ENCODE data around the gene LAD1. TPM values are rescaled to one million over a fixed set of nuclear protein-coding genes. Genes with fewer than 3 reads are reported as not detected.
A peak's percentile ranks its signal among the peaks of the same experiment; 100 is the strongest.

Gene LAD1
- total and polyA plus RNA-seq, 2 of the 13 experiments (the other 11 are each of a cell fraction or from before 2014, with no cell fraction given) = 10.8 to 65.6 TPM

DNA sequence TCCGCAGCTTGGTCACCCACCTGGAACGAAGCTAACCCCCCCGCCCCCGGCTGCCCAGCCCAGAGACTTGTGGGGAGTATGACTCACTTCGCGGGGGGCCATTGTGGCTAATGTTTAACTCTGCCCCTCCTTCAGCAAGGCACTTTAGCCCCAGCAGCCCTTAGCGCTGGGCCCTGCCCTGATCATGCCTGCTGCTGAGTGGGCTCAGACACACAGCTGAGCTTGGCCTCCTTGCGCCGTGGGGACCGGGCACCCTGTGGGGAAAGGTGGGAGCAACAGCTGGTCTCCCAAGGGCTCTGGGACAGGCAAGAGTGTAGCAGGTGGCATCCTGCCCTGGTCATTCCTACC, 6.3 kb upstream of the LAD1 start (continued):
- TF ChIP-seq EED (CRISPR knock-in tag; IDR thresholded peaks at IDR 0.05) (no peak), NFYC (CRISPR knock-in tag; IDR thresholded peaks at IDR 0.05) (no peak), MAF1 (CRISPR knock-in tag; IDR thresholded peaks at IDR 0.05; ENCODE audit: borderline replicate concordance) (no peak), KLF6 (CRISPR knock-in tag; IDR thresholded peaks at IDR 0.05) (no peak), FOXO1 (CRISPR knock-in tag; IDR thresholded peaks at IDR 0.05) (no peak; the same call in 1 of the 2 replicates), MTF1 (CRISPR knock-in tag; IDR thresholded peaks at IDR 0.05) (no peak), HDAC6 (IDR thresholded peaks at IDR 0.05; ENCODE audit: low read depth, low read length) (no peak), ZNF563 (CRISPR knock-in tag; IDR thresholded peaks at IDR 0.05) (no peak), SMAD3 (CRISPR knock-in tag; IDR thresholded peaks at IDR 0.05) (peak; percentile 51; the same call in 1 of the 2 replicates), ZNF143 (CRISPR knock-in tag; IDR thresholded peaks at IDR 0.05) (peak; percentile 82), SNAPC2 (CRISPR knock-in tag; IDR thresholded peaks at IDR 0.05) (no peak), ZSCAN29 (CRISPR knock-in tag; conservative IDR thresholded peaks at IDR 0.05) (no peak)
- TF ChIP-seq, protein P1, sequence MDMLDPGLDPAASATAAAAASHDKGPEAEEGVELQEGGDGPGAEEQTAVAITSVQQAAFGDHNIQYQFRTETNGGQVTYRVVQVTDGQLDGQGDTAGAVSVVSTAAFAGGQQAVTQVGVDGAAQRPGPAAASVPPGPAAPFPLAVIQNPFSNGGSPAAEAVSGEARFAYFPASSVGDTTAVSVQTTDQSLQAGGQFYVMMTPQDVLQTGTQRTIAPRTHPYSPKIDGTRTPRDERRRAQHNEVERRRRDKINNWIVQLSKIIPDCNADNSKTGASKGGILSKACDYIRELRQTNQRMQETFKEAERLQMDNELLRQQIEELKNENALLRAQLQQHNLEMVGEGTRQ (IDR thresholded peaks at IDR 0.05; ENCODE audit: low read depth, low read length) = no peak
- TF ChIP-seq, protein P1 (CRISPR knock-in tag; IDR thresholded peaks at IDR 0.05; ENCODE audit: borderline replicate concordance) = no peak
- TF ChIP-seq, protein P2, sequence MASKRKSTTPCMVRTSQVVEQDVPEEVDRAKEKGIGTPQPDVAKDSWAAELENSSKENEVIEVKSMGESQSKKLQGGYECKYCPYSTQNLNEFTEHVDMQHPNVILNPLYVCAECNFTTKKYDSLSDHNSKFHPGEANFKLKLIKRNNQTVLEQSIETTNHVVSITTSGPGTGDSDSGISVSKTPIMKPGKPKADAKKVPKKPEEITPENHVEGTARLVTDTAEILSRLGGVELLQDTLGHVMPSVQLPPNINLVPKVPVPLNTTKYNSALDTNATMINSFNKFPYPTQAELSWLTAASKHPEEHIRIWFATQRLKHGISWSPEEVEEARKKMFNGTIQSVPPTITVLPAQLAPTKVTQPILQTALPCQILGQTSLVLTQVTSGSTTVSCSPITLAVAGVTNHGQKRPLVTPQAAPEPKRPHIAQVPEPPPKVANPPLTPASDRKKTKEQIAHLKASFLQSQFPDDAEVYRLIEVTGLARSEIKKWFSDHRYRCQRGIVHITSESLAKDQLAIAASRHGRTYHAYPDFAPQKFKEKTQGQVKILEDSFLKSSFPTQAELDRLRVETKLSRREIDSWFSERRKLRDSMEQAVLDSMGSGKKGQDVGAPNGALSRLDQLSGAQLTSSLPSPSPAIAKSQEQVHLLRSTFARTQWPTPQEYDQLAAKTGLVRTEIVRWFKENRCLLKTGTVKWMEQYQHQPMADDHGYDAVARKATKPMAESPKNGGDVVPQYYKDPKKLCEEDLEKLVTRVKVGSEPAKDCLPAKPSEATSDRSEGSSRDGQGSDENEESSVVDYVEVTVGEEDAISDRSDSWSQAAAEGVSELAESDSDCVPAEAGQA (IDR thresholded peaks at IDR 0.05; ENCODE audit: low read depth) = no peak
- TF ChIP-seq, protein P2 (CRISPR knock-in tag; IDR thresholded peaks at IDR 0.05; ENCODE audit: borderline replicate concordance) = no peak
- TF ChIP-seq, protein P3, sequence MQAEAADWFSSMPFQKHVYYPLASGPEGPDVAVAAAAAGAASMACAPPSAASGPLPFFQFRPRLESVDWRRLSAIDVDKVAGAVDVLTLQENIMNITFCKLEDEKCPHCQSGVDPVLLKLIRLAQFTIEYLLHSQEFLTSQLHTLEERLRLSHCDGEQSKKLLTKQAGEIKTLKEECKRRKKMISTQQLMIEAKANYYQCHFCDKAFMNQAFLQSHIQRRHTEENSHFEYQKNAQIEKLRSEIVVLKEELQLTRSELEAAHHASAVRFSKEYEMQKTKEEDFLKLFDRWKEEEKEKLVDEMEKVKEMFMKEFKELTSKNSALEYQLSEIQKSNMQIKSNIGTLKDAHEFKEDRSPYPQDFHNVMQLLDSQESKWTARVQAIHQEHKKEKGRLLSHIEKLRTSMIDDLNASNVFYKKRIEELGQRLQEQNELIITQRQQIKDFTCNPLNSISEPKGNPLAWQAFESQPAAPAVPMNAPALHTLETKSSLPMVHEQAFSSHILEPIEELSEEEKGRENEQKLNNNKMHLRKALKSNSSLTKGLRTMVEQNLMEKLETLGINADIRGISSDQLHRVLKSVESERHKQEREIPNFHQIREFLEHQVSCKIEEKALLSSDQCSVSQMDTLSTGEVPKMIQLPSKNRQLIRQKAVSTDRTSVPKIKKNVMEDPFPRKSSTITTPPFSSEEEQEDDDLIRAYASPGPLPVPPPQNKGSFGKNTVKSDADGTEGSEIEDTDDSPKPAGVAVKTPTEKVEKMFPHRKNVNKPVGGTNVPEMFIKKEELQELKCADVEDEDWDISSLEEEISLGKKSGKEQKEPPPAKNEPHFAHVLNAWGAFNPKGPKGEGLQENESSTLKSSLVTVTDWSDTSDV (CRISPR knock-in tag; IDR thresholded peaks at IDR 0.05) = no peak
- TF ChIP-seq, protein P4, sequence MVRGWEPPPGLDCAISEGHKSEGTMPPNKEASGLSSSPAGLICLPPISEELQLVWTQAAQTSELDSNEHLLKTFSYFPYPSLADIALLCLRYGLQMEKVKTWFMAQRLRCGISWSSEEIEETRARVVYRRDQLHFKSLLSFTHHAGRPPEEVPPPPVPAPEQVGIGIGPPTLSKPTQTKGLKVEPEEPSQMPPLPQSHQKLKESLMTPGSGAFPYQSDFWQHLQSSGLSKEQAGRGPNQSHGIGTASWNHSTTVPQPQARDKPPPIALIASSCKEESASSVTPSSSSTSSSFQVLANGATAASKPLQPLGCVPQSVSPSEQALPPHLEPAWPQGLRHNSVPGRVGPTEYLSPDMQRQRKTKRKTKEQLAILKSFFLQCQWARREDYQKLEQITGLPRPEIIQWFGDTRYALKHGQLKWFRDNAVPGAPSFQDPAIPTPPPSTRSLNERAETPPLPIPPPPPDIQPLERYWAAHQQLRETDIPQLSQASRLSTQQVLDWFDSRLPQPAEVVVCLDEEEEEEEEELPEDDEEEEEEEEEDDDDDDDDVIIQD (CRISPR knock-in tag; IDR thresholded peaks at IDR 0.05; ENCODE audit: low read depth) = peak; percentile 63; the same call in 1 of the 2 replicates

Measured in HepG2 (cell line).